Midbrain (tissue), 1 donor: Measurements from ENCODE around the gene FAAP100.

ENCODE experiments used
- DNase-seq: peaks from one replicate; lab custom pipeline; 2025; lab: John Stamatoyannopoulos, UW

The FAAP100 gene

GRCh38 chr17:81511804-81512561, 40.2 kb downstream of the FAAP100 start:
- DNase-seq, result no peak

GRCh38 chr17:81511554-81511803, 40.7 kb downstream of the FAAP100 start:
- no peak for DNase-seq

- no peak for DNase-seq
Observed at GRCh38 chr17:81510785-81511553, 41.2 kb downstream of the FAAP100 start.

- DNase-seq, result no peak
Observed at GRCh38 chr17:81509972-81510784, 42.0 kb downstream of the FAAP100 start.

- DNase-seq, result no peak
Observed at GRCh38 chr17:81509207-81509971, 42.8 kb downstream of the FAAP100 start.

- DNase-seq, result no peak
Observed at GRCh38 chr17:81508639-81509206, 43.4 kb downstream of the FAAP100 start.

GRCh38 chr17:81503619-81504018, 48.5 kb downstream of the FAAP100 start:
- no peak for DNase-seq

- DNase-seq, result no peak
Observed at GRCh38 chr17:81502471-81503017, 49.6 kb downstream of the FAAP100 start.

- DNase-seq, result no peak
Observed at GRCh38 chr17:81500047-81500446, 52.1 kb downstream of the FAAP100 start.

GRCh38 chr17:81499601-81499970, 52.6 kb downstream of the FAAP100 start:
- no peak for DNase-seq

GRCh38 chr17:81498953-81499600, 53.1 kb downstream of the FAAP100 start:
- no peak for DNase-seq

GRCh38 chr17:81494626-81495377, 57.4 kb downstream of the FAAP100 start:
- no peak for DNase-seq

GRCh38 chr17:81493198-81494038, 58.7 kb downstream of the FAAP100 start:
- no peak for DNase-seq

GRCh38 chr17:81492706-81493105, 59.4 kb downstream of the FAAP100 start:
- no peak for DNase-seq

GRCh38 chr17:81492202-81492601, 60.0 kb downstream of the FAAP100 start:
- DNase-seq, result no peak

GRCh38 chr17:81491761-81492160, 60.4 kb downstream of the FAAP100 start:
- DNase-seq, result no peak

GRCh38 chr17:81491181-81491581, 61.0 kb downstream of the FAAP100 start:
- no peak for DNase-seq

GRCh38 chr17:81489998-81490992, 61.9 kb downstream of the FAAP100 start:
- no peak for DNase-seq
